GM12872 (cell line): Measurements from ENCODE around the gene HIPK2.

ENCODE experiments used
- CTCF ChIP-seq: IDR thresholded peaks from 3 replicates; pipeline ENCODE4 v1.5.1; 2011; ENCODE audit warnings: low read depth, mild to moderate bottlenecking, low read length, moderate library complexity; ENCODE audit not compliant: insufficient read depth

Gene HIPK2

GRCh38 chr7:139783647-139784385 is 6.0 kb upstream of the HIPK2 start:
- TF ChIP-seq CTCF: no peak

- TF ChIP-seq CTCF: no peak
Measured at GRCh38 chr7:139782932-139783331, 5.1 kb upstream of the HIPK2 start.

GRCh38 chr7:139777133-139777891 is 486 bp downstream of the HIPK2 start:
- TF ChIP-seq CTCF: no peak

- TF ChIP-seq CTCF: no peak
Measured at GRCh38 chr7:139776486-139777132, 1.2 kb downstream of the HIPK2 start.

- peak; percentile 68 for TF ChIP-seq CTCF
Measured at GRCh38 chr7:139775829-139776266, 1.9 kb downstream of the HIPK2 start.

- TF ChIP-seq CTCF: no peak
Measured at GRCh38 chr7:139774376-139774775, 3.4 kb downstream of the HIPK2 start.

- TF ChIP-seq CTCF: no peak
Measured at GRCh38 chr7:139773371-139773770, 4.4 kb downstream of the HIPK2 start.
